ENCODE results near the gene TBATA. TPM values are rescaled to one million over a fixed set of nuclear protein-coding genes. Genes with fewer than 3 reads are reported as not detected.
A peak's percentile ranks its signal among the peaks of the same experiment; 100 is the strongest.
"Not testable (repeated sequence)": the region's sequence is repeated elsewhere in the genome, so short reads cannot be mapped to it uniquely, and the experiment has no call there.

The TBATA gene
- polyA plus RNA-seq, 6 donors from 2014 or later = not detected

- no peaks in the 10 kb centered on the region for H3K36me3 Mint-ChIP-seq
- ATAC-seq (ENCODE audit: low read depth in 2 of 2) = no peak
- no peak for DNase-seq
Observed at GRCh38 chr10:70772627-70773026, 12.6 kb downstream of the TBATA start.

GRCh38 chr10:70771311-70772194 is 13.6 kb downstream of the TBATA start:
- H3K4me1 Mint-ChIP-seq = no peaks in the 10 kb centered on the region
- no peak for ATAC-seq (ENCODE audit: low read depth in 2 of 2)

More at GRCh38 chr10:70772627-70773026, 12.6 kb downstream of the TBATA start:
- Mint-ChIP-seq H3K27me3 (peaks cover 0 to 4% (median 0%) of the 10 kb centered on the region in 3 donors), H3K4me1 (no peaks in the 10 kb centered on the region), H3K27ac (no peak overlapping the region), H3K4me3 (no peak overlapping the region), H3K9me3 (no peaks in the 10 kb centered on the region)

DNA sequence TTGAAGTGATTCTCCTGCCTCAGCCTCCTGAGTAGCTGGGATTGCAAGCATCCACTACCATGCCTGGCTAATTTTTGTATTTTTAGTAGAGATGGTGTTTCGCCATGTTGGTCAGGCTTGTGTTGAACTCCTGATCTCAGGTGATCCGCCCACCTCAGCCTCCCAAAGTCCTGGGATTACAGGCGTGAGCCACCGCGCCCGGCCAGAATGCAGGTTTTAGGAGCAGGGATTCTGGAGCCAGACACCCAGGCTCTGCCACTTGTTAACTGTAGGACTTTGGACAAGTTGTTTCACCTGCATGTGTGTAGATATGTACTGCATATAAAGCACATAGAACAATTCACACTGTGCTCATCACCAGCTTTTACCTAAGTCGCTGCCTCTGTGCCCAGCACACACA is 14.7 kb downstream of the TBATA start:
- peaks cover 3 to 16% (median 11%) of the 10 kb centered on the region in 7 donors for H3K9me3 Mint-ChIP-seq
- not testable (repeated sequence) for ATAC-seq (ENCODE audit: low read depth in 2 of 2); DNase-seq; H3K4me3 Mint-ChIP-seq; H3K36me3 Mint-ChIP-seq; H3K4me1 Mint-ChIP-seq; H3K27me3 Mint-ChIP-seq; H3K27ac Mint-ChIP-seq

More at GRCh38 chr10:70771311-70772194, 13.6 kb downstream of the TBATA start:
- Mint-ChIP-seq H3K27ac (no peak overlapping the region), H3K9me3 (peaks cover 0 to 6% (median 5%) of the 10 kb centered on the region in 7 donors), H3K4me3 (no peak overlapping the region), H3K27me3 (peaks cover 0 to 8% (median 4%) of the 10 kb centered on the region in 3 donors), H3K36me3 (no peaks in the 10 kb centered on the region)
- DNase-seq = no peak

- H3K4me1 Mint-ChIP-seq = no peaks in the 10 kb centered on the region
- DNase-seq = no peak
- peaks cover 0 to 8% (median 4%) of the 10 kb centered on the region in 3 donors for H3K27me3 Mint-ChIP-seq
- peaks cover 0 to 9% of the 10 kb centered on the region in 2 donors for H3K36me3 Mint-ChIP-seq
- no peak overlapping the region for H3K4me3 Mint-ChIP-seq
- peaks cover 7 to 22% (median 16%) of the 10 kb centered on the region in 7 donors for H3K9me3 Mint-ChIP-seq
- no peak overlapping the region for H3K27ac Mint-ChIP-seq
- ATAC-seq (ENCODE audit: low read depth in 2 of 2) = no peak
Observed at GRCh38 chr10:70770001-70770400, 15.2 kb downstream of the TBATA start.

DNA sequence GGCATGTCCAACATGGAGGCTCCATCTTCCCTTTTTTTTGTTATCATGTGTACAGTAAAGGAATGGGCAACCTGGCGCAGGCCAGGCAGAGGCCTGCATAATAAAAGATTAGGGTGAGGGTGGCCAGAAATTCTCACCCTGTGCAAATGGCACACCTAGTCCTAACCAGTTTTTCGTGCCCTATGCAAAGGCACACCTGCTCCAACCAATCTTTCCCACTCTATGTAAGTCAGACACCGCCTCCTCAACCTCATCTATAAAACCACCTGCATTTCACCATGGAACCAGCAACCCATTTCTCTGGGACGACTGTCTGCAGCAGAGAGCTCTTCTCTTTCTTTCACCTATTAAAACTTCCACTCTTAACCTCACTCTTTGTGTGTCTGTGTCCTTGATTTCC is 16.1 kb downstream of the TBATA start:
- ATAC-seq (ENCODE audit: low read depth in 2 of 2) (no peak), DNase-seq (no peak)
- Mint-ChIP-seq H3K4me3 (no peak overlapping the region), H3K27me3 (peaks cover 0 to 8% (median 4%) of the 10 kb centered on the region in 3 donors), H3K9me3 (peaks cover 8 to 23% (median 17%) of the 10 kb centered on the region in 7 donors), H3K27ac (no peak overlapping the region), H3K4me1 (no peaks in the 10 kb centered on the region), H3K36me3 (peaks cover 0 to 12% of the 10 kb centered on the region in 2 donors)

DNA sequence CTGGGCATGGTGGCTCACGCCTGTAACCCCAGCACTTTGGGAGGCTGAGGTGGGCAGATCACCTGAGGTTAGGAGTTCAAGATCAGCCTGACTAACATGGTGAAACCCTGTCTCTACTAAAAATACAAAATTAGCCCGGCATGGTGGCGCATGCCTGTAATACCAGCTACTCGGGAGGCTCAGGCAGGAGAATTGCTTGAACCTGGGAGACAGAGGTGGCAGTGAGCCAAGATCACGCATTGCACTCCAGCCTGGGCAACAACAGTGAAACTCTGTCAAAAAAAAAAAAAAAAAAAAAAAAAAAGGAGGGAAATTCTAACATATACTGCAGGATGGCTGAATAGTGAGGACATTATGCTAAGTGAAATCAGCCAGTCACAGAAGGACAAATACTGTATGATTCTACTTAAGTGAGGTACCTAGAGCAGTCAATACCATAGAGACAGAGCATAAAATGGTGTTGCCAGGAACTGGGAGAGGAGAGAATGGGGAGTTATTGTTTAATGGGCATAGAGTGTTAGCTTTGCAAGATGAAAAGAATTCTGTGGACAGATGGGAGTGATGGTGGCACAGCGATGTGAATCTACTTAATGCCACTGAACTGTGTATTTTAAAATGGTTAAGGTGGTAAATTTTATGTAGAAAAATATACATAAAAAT is 17.0 kb downstream of the TBATA start:
- H3K4me1 Mint-ChIP-seq; H3K27ac Mint-ChIP-seq; ATAC-seq (ENCODE audit: low read depth in 2 of 2); DNase-seq; H3K27me3 Mint-ChIP-seq: not testable (repeated sequence)
- peaks cover 8 to 23% (median 17%) of the 10 kb centered on the region in 7 donors for H3K9me3 Mint-ChIP-seq
- H3K36me3 Mint-ChIP-seq = peaks cover 0 to 12% of the 10 kb centered on the region in 2 donors
- H3K4me3 Mint-ChIP-seq = peak overlapping the region in 1 of 8 donors; percentile 9

GRCh38 chr10:70765794-70766594 is 19.2 kb downstream of the TBATA start:
- ATAC-seq (ENCODE audit: low read depth in 2 of 2) (no peak), DNase-seq (no peak)
- peaks cover 8 to 23% (median 17%) of the 10 kb centered on the region in 7 donors for H3K9me3 Mint-ChIP-seq
- no peak overlapping the region for H3K27ac Mint-ChIP-seq
- H3K4me1 Mint-ChIP-seq = no peaks in the 10 kb centered on the region
- peaks cover 1 to 8% (median 6%) of the 10 kb centered on the region in 3 donors for H3K27me3 Mint-ChIP-seq
- no peak overlapping the region for H3K4me3 Mint-ChIP-seq
- H3K36me3 Mint-ChIP-seq = peaks cover 0 to 12% of the 10 kb centered on the region in 2 donors

DNA sequence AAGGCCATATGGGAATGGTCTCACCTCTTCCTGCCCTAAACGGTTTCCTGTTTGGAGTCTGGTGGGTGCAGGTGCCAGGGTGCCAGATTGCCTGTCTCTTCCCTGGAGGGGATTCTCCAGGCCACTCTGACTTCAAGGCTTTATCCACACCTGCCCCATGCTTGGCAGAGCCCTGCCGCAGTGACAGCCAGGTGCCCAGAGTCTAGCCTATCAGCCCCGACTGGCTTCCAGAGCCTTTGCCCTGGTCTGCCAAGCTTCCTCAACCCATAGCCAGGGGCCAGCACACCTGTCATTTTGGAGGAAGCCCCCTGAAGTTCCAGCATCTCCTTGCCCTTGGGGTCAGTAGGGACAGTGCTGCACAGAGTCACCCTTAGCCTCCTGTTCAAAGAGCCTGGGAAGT is 21.6 kb downstream of the TBATA start:
- Mint-ChIP-seq H3K27ac (no peak overlapping the region), H3K4me3 (no peak overlapping the region), H3K36me3 (peaks cover 0 to 12% of the 10 kb centered on the region in 2 donors), H3K9me3 (peaks cover 8 to 23% (median 17%) of the 10 kb centered on the region in 7 donors), H3K4me1 (peaks cover 0 to 6% (median 0%) of the 10 kb centered on the region in 3 donors), H3K27me3 (peaks cover 3 to 10% (median 8%) of the 10 kb centered on the region in 3 donors)
- no peak for DNase-seq
- no peak for ATAC-seq (ENCODE audit: low read depth in 2 of 2)

DNA sequence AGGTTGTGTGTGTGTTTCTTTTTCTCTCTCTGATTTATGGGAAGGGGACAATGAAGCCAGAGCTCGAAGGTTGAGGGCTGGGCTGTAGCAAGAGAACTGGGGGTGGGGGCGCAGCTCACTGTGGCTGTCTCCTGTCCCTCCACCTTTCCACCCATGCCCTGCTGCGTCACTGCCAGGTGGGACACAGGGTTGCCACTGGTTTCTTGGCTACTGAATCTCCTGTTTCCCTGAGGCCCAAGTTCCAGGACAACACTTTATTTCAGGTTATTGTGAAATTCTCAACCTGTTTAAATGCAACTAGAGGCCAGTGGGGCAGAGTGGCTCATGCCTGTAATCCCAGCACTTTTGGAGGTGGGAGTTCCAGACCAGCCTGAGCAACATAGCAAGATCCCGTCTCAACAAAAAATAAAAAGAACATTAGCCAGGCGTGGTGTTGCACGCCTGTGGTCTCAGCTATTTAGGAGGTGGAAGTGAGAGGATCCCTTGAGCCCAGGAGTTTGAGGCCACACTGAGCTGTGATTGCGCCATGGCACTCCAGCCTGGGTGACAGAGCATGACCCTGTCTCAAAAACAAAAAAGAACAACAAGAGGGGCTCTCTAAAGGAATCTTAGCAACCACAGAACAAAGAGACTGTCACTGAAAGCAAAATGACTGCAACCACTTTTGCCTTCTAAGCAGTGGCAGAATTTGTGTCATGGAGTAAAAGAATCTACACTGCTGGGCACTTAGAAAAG is 22.6 kb downstream of the TBATA start:
- peak overlapping the region in 1 of 6 donors; percentile 33 for H3K27ac Mint-ChIP-seq
- peaks cover 8 to 23% (median 17%) of the 10 kb centered on the region in 7 donors for H3K9me3 Mint-ChIP-seq
- H3K27me3 Mint-ChIP-seq = peaks cover 3 to 10% (median 8%) of the 10 kb centered on the region in 3 donors
- H3K36me3 Mint-ChIP-seq = peaks cover 0 to 12% of the 10 kb centered on the region in 2 donors
- no peak for ATAC-seq (ENCODE audit: low read depth in 2 of 2)
- peaks cover 0 to 6% (median 0%) of the 10 kb centered on the region in 3 donors for H3K4me1 Mint-ChIP-seq
- no peak overlapping the region for H3K4me3 Mint-ChIP-seq
- no peak for DNase-seq

- peaks cover 0 to 6% (median 0%) of the 10 kb centered on the region in 3 donors for H3K4me1 Mint-ChIP-seq
- H3K9me3 Mint-ChIP-seq = peaks cover 8 to 20% (median 15%) of the 10 kb centered on the region in 7 donors
- DNase-seq = no peak
- H3K36me3 Mint-ChIP-seq = peaks cover 0 to 12% of the 10 kb centered on the region in 2 donors
- ATAC-seq (ENCODE audit: low read depth in 2 of 2) = no peak
- H3K27me3 Mint-ChIP-seq = peaks cover 1 to 10% (median 3%) of the 10 kb centered on the region in 3 donors
- no peak overlapping the region for H3K4me3 Mint-ChIP-seq
- H3K27ac Mint-ChIP-seq = no peak overlapping the region
Observed at GRCh38 chr10:70761727-70762350, 23.3 kb downstream of the TBATA start.

- H3K27ac Mint-ChIP-seq = no peak overlapping the region
- no peak for DNase-seq
- no peak for ATAC-seq (ENCODE audit: low read depth in 2 of 2)
- peaks cover 0 to 6% (median 0%) of the 10 kb centered on the region in 3 donors for H3K4me1 Mint-ChIP-seq
- peaks cover 0 to 10% (median 3%) of the 10 kb centered on the region in 3 donors for H3K27me3 Mint-ChIP-seq
- peaks cover 0 to 12% of the 10 kb centered on the region in 2 donors for H3K36me3 Mint-ChIP-seq
- no peak overlapping the region for H3K4me3 Mint-ChIP-seq
- H3K9me3 Mint-ChIP-seq = peaks cover 7 to 13% (median 9%) of the 10 kb centered on the region in 7 donors
Observed at GRCh38 chr10:70761031-70761601, 24.1 kb downstream of the TBATA start.

Measured in naive B cell (primary cell).